HUDEP-2 (cell line): ENCODE results near the gene HPF1.
A peak's percentile ranks its signal among the peaks of the same experiment; 100 is the strongest.
"Not testable (repeated sequence)": the region's sequence is repeated elsewhere in the genome, so short reads cannot be mapped to it uniquely, and the experiment has no call there.

Source experiments
- DNase-seq, 76 experiments: peaks; one replicate each; lab custom pipeline; 2025; ENCODE audit not compliant: unreplicated experiment in 76 of 76; lab: John Stamatoyannopoulos, UW

HPF1 gene

GRCh38 chr4:169757575-169758184 is at the start of gene HPF1:
Gene HPF1 (minus strand): TSS chr4:169757944. CDS start chr4:169757877, 67 bp downstream.
- DNase-seq = peak; percentile 20 to 95 (median 89)

- not testable (repeated sequence) for DNase-seq
These were observed 49.0 kb upstream of the HPF1 start for GRCh38 chr4:169806770-169807169.

- no peak for DNase-seq
These were observed 45.7 kb upstream of the HPF1 start for GRCh38 chr4:169803413-169803812.

GRCh38 chr4:169802873-169803272 is 45.1 kb upstream of the HPF1 start:
- DNase-seq = no peak

- DNase-seq = no peak
These were observed 42.8 kb upstream of the HPF1 start for GRCh38 chr4:169800541-169800940.

- DNase-seq = no peak
These were observed 41.5 kb upstream of the HPF1 start for GRCh38 chr4:169799260-169799659.

GRCh38 chr4:169795585-169795984 is 37.8 kb upstream of the HPF1 start:
- no peak for DNase-seq

GRCh38 chr4:169791527-169792156 is 33.9 kb upstream of the HPF1 start:
- DNase-seq = peak in 33 of 76 experiments; percentile 1 to 52 (median 12)

- no peak for DNase-seq
These were observed 33.3 kb upstream of the HPF1 start for GRCh38 chr4:169791062-169791461.

GRCh38 chr4:169774466-169775445 is 17.0 kb upstream of the HPF1 start:
- DNase-seq = no peak

GRCh38 chr4:169773889-169774288 is 16.1 kb upstream of the HPF1 start:
- DNase-seq = no peak

- DNase-seq = not testable (repeated sequence)
These were observed 13.9 kb upstream of the HPF1 start for GRCh38 chr4:169771556-169772080.

GRCh38 chr4:169770416-169770815 is 12.7 kb upstream of the HPF1 start:
- no peak for DNase-seq

- DNase-seq = no peak
These were observed 10.6 kb upstream of the HPF1 start for GRCh38 chr4:169768385-169768784.

GRCh38 chr4:169766741-169767140 is 9.0 kb upstream of the HPF1 start:
- DNase-seq = no peak

- DNase-seq = no peak
These were observed 8.1 kb upstream of the HPF1 start for GRCh38 chr4:169765835-169766234.

- no peak for DNase-seq
These were observed 4.1 kb upstream of the HPF1 start for GRCh38 chr4:169761846-169762245.

- DNase-seq = no peak
These were observed 738 bp upstream of the HPF1 start for GRCh38 chr4:169758401-169758962.

- peak in 5 of 76 experiments; percentile 20 to 45 (median 25) for DNase-seq
These were observed 671 bp downstream of the HPF1 start for GRCh38 chr4:169756971-169757574.

GRCh38 chr4:169745291-169745690 is 12.5 kb downstream of the HPF1 start:
- DNase-seq = no peak
